T-helper 2 cell treated with Interferon-gamma antibody and Interleukin-4, amounts not matched to agents 5 μg/mL and 100 μg/mL, for 36 hours (primary cell): ENCODE results near the gene RAB11FIP5.
A peak's percentile ranks its signal among the peaks of the same experiment; 100 is the strongest.

Experiments
- DNase-seq: peaks from one replicate; pipeline ENCODE4 v3.0.0; 2021; ENCODE audit warnings: low spot score
- H3K27ac Mint-ChIP-seq: one replicate; pipeline ENCODE4 v1.8.0; 2021; ENCODE audit warnings: mild to moderate bottlenecking, mixed read lengths
- H3K27me3 Mint-ChIP-seq: one replicate; pipeline ENCODE4 v1.8.0; 2021; ENCODE audit warnings: low read depth, mixed read lengths
- H3K36me3 Mint-ChIP-seq: one replicate; pipeline ENCODE4 v1.8.0; 2021; ENCODE audit warnings: low read depth, mixed read lengths
- H3K4me1 Mint-ChIP-seq: one replicate; pipeline ENCODE4 v1.8.0; 2021; ENCODE audit warnings: low read depth, mixed read lengths
- H3K4me3 Mint-ChIP-seq: one replicate; pipeline ENCODE4 v1.8.0; 2022; ENCODE audit warnings: mild to moderate bottlenecking, moderate library complexity, mixed read lengths
- H3K9me3 Mint-ChIP-seq: one replicate; pipeline ENCODE4 v1.8.0; 2021; ENCODE audit warnings: mixed read lengths

RAB11FIP5 gene

DNA sequence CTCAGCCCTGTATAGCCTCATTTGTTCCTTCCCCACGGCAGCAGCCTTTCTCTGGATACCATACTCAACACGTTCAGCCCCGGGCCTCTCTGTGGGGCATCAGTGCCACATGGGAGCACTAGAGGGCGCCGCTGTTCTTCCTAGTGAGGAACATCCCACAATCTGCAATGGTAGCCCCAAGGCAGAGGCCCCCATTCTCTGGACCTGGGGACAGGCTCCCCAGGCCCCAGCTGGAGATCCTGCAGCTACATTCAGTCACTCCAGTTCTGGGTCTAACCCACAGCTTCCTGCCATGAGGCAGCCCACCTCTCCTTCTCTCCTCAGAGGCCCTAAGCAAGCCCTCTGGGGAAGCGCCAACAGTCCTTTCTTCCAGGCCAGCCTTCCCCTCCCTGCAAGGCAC, 27.1 kb downstream of the RAB11FIP5 start:
- Mint-ChIP-seq H3K36me3 (no peaks in the 10 kb centered on the region), H3K27ac (no peak overlapping the region)

DNA sequence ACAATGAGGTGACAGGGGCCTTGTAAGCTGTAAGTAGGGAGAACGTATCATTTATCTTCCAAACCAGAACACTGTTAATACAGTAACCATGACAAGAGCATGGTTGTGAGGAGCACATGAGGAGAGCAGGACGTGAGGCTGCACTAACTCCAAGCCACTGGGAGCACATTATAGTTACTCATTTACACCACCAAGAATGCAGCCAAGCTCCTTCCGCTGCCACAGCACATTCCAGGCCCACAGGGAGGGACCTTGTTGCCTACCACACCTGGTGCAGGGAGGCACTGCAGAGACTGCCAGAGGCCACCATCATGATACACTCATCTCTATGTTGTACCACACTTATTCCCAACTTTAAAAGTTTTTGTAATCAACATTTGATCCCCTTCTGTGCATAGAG, 27.8 kb downstream of the RAB11FIP5 start:
- DNase-seq = no peak
- H3K36me3 Mint-ChIP-seq = no peaks in the 10 kb centered on the region
- peaks cover 2% of the 10 kb centered on the region for H3K4me1 Mint-ChIP-seq
- H3K4me3 Mint-ChIP-seq = no peak overlapping the region
- H3K27ac Mint-ChIP-seq = no peak overlapping the region
- no peaks in the 10 kb centered on the region for H3K27me3 Mint-ChIP-seq
- H3K9me3 Mint-ChIP-seq = no peaks in the 10 kb centered on the region

More for the DNA sequence above, 27.1 kb downstream of the RAB11FIP5 start:
- Mint-ChIP-seq H3K9me3 (no peaks in the 10 kb centered on the region), H3K4me3 (no peak overlapping the region), H3K27me3 (no peaks in the 10 kb centered on the region), H3K4me1 (peaks cover 2% of the 10 kb centered on the region)
- peak; percentile 70 for DNase-seq

DNA sequence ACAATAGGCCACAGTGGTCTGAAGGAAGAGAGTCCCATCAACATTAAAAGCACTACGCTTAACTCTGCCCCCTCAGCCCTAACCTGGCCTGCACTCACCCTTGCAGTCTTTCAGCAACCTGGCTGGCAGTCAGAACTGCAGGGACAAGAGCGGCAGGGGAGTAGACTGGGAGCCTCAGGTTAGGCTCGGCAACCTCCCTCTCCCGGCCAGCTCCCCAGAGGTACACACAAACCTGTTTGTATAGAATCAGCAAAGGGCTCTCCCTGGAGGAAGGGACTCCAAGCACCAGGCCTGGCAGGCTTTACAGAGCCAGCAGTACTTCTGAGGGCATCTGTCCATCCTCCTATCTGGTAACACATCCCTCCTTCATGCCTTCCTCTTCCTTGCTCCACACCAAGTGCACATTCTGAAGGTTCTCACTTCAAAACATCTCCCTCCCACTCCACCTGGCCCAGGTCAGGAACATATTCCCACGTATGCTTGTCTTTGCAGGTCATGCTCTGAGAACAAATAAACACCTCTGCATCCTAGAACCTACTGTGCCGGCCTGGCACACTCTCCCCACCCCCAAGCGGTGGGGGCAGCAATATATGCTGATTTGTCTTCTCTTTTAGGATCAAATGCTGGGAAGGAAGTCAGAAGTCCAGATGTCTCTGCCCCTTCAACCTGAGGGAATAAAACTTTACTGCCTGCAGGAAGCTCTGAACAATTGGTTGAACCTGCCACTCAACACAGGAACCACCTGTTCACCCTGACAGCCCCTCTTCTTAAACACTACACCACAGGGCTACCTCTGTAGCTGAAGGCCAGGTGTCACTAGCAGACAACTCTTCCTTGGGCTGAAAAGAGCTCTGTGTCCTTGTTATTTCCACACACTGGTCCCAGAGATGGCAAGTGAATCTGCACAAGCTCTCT, 28.6 kb downstream of the RAB11FIP5 start:
- Mint-ChIP-seq H3K27ac (no peak overlapping the region), H3K4me3 (no peak overlapping the region), H3K27me3 (no peaks in the 10 kb centered on the region), H3K4me1 (peaks cover 2% of the 10 kb centered on the region), H3K36me3 (no peaks in the 10 kb centered on the region), H3K9me3 (no peaks in the 10 kb centered on the region)
- no peak for DNase-seq

DNA sequence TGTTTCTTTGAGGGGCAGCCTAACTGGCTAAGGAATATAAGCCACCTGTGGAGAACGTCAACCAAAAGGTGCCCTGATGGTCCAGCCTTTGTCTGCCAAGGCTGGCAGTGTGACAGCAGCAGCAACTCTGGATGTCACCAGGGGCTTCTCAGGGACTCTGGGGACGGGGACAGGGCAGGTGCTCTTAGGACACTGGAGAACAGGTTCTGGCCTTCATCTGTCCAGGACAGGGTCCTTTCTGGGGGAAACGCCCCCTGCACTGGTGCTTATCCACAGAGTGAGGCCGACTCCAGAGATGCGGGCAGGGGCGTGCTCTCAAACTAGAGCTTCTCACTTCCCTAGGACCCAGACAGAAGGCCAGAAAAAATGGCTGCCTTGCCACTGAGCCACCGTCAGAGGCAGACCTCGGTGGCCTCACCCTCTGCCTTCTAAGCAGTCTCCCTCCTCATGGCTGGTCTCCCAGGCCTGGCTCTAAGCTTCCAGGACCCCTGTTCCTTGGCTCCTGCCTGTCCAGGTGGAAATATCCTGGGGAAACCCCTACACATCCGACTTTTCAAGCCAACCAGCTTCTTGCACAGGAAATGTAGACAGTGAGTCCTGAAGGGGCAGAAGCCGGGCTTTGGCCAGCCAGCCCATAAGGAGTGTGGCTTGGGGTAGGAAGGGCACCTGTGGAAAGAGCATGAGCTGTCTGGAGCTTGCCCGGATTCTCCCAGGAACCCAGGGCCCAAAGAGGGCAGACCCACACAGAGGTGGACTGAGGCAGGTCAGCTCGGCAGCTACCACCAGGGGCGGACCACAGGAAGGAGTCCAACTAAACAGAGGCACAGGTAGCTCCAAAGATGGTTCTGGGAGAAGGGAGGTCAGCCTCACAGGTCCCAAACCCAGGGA, 30.0 kb downstream of the RAB11FIP5 start:
- Mint-ChIP-seq H3K4me1 (peaks cover 2% of the 10 kb centered on the region), H3K9me3 (no peaks in the 10 kb centered on the region)

DNA sequence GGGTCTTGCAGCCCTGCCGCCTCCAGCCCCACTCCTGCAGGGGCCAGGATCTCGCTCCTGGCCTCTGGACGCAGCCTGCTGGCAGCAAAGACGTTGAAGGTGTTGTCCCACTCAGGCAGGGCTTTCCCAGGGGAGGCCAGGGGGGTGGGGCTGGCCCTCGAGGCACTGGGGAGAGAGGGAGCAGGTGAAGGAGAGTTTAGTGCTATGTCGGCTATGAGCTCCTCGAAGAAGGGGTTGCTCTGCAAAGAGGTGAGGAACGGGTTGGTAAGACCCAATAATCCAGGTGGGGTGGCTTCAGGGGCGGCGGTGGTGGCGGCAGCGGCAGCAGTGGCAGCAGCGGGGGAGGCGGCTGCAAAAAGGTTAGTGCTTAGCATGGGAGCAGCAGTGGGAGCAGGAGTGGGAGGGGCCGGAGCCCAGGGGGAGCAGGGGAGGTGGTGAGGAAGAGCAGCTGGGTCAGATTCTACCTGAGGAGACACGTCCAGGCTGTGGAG, 31.5 kb downstream of the RAB11FIP5 start:
- H3K9me3 Mint-ChIP-seq = no peaks in the 10 kb centered on the region
- H3K27me3 Mint-ChIP-seq = no peaks in the 10 kb centered on the region
- H3K4me1 Mint-ChIP-seq = peaks cover 2% of the 10 kb centered on the region
- no peak for DNase-seq
- H3K36me3 Mint-ChIP-seq = no peaks in the 10 kb centered on the region
- no peak overlapping the region for H3K4me3 Mint-ChIP-seq
- no peak overlapping the region for H3K27ac Mint-ChIP-seq

More for the DNA sequence above, 30.0 kb downstream of the RAB11FIP5 start:
- no peak for DNase-seq
- no peak overlapping the region for H3K4me3 Mint-ChIP-seq
- H3K27me3 Mint-ChIP-seq = no peaks in the 10 kb centered on the region
- H3K27ac Mint-ChIP-seq = no peak overlapping the region
- H3K36me3 Mint-ChIP-seq = no peaks in the 10 kb centered on the region

DNA sequence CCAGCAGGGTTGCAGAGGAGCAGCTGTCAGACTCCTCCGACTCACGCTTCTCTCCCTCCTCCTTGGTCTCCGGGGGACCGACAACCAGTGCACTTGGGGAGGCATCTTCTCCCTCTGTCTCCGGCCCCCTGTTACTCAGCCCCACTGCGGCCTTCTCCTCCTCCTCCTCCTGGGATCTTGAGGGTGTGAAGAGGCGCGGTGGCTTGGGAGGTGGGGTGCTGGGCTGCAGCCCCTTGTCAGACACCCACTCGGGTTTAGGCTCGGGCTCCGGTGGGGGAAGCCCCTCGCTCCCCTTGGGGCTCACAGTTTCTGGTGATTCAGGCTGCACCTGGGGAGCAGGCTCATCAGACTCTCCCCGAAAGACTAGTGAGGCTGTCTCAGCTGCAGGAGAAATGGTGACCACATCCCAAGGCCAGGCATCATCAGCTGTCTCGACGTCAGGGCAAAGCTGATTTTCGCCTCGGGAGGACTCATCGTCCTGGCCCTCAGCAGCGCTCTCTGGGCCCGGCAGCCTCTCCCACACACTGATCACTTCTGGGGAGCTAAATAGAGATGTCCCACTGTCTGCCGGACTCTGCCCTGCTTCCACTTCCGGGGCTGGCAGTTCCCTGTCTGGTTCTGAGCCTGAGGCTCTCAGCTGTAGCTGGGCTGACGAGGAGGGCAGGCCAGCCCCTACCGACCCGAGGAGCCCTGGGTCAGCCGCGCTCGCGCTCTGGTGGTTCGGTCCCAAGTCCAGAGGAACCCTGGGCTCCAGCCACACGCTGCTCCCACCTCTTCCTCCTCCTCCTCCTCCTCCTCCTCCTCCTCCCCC, 32.2 kb downstream of the RAB11FIP5 start:
- peaks cover 1% of the 10 kb centered on the region for H3K4me1 Mint-ChIP-seq

DNA sequence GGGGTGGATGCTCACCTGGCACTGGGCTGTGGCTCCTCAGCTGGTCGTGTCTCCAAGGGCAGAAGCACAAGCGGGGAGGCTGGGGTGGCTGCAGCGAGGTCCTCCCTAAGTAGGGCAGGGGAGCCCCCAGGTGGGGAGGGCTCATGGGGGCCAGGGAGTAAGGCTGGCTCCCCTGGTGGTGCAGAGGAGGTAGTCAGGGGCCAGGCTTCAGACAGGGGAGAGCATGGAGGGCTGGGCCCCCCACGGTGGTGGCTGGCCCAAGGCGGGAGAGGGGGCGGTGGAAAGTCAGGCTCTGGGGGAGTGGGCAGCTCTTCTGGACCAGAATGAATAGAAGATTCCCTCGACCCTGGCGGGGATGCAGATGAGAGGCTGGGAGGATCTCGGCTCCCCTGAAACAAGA, 33.1 kb downstream of the RAB11FIP5 start:
- no peaks in the 10 kb centered on the region for H3K4me1 Mint-ChIP-seq
- no peak for DNase-seq
- no peaks in the 10 kb centered on the region for H3K27me3 Mint-ChIP-seq
- no peak overlapping the region for H3K27ac Mint-ChIP-seq
- H3K36me3 Mint-ChIP-seq = no peaks in the 10 kb centered on the region
- H3K4me3 Mint-ChIP-seq = no peak overlapping the region
- H3K9me3 Mint-ChIP-seq = no peaks in the 10 kb centered on the region

More for the DNA sequence above, 32.2 kb downstream of the RAB11FIP5 start:
- no peaks in the 10 kb centered on the region for H3K36me3 Mint-ChIP-seq
- no peak overlapping the region for H3K27ac Mint-ChIP-seq
- H3K4me3 Mint-ChIP-seq = no peak overlapping the region
- no peaks in the 10 kb centered on the region for H3K27me3 Mint-ChIP-seq
- no peaks in the 10 kb centered on the region for H3K9me3 Mint-ChIP-seq
- no peak for DNase-seq

DNA sequence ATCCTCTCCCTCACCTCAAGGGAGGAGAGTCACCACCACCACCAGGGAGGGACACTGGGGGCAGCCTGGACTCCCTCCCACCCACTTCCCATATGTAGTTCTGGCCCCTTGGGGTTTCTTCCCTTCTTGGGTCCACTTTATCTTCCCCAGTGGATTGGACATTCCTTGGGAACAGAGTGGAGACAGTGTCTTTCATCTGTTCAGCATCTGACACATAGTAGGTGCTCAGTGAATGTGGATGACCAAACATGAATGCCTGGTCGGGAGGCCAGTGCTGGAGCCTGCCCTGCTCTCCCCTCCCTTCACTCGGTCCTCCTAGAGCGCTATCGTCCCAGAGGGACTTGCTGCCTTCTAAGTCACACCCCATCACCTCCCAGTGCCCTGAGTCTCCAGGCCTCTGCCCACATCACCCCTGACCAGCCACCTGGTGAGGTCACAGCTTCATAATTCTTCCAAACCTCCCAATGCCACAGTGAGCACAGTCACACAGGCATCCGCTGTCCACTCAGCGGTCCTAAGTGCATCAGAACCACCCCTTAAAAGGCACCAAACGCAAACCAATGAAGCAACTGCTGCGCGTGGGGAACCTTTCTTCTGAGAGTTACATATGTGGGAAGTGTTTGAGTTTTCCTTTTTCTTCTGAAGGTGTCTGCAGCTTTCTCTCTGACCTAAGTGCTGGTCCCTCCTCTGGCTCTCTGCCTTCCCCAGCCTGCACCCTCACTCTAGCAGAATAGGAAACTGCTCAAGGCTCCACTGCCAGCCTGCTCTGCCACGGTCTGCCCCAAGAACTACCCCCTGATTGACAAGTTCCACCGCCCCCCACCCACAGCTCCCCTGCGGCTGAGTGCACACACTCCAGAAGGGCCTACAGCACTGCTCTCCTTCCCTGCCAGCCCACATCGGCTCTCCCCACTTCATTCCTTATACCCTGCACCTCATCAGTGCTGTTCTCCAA, 34.0 kb downstream of the RAB11FIP5 start:
- Mint-ChIP-seq H3K4me1 (no peaks in the 10 kb centered on the region), H3K27me3 (no peaks in the 10 kb centered on the region), H3K27ac (no peak overlapping the region), H3K36me3 (no peaks in the 10 kb centered on the region), H3K9me3 (no peaks in the 10 kb centered on the region), H3K4me3 (no peak overlapping the region)
- DNase-seq = no peak

DNA sequence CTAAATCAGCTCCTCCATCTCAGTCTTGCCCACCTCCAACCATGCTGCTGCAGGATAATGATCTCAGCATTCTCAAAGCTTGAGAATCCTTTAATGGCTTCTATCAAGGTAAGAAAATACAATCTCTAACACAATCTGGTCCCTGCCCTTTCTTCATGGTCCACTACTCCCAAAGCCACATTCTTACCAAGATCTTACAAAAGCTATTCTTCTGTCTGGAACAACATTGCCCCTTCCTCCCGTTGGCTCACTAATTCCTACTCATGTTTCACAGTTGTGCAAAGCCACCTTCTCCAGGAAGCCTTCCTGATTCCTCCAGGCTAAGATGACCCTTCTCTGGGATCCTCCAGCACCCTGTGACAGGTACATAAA, 35.3 kb downstream of the RAB11FIP5 start:
- H3K9me3 Mint-ChIP-seq = no peaks in the 10 kb centered on the region
- H3K4me1 Mint-ChIP-seq = no peaks in the 10 kb centered on the region
- H3K36me3 Mint-ChIP-seq = no peaks in the 10 kb centered on the region
- no peaks in the 10 kb centered on the region for H3K27me3 Mint-ChIP-seq
- H3K27ac Mint-ChIP-seq = no peak overlapping the region
- no peak overlapping the region for H3K4me3 Mint-ChIP-seq
- no peak for DNase-seq

DNA sequence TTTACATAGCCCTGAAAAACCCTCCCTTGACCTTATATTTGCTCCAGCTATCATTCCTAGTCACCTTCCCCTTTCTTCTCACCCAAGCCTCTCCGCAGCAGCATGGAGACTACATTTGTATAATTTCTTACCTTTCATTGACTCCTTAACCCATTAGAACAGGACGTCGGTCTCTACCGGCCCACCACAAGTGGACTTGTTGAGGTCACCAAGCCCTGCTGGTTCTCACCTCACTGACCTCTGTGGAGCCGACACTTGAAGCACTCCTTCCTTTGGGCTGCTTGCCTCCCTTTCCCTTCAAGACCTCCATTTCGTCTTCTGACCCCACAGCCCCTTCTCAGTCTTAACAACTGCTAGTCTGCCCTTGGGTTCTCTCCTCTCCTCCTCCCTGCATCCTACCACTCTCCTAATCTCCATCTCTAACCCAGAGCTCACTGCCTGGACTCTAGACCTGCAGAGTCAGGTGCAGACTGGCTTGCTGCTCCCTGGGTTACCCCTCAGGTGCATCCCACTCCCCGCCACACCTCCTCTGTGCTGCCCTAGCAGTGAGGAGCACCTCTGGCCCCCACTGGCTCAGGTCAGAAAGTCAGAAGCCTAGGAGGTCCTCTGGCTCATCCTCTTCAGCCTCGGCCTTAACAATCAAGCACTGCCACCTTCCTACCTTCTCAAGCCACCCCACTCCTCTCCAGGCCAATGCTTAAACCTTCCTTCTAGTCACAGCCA, 35.9 kb downstream of the RAB11FIP5 start:
- Mint-ChIP-seq H3K4me3 (no peak overlapping the region), H3K9me3 (no peaks in the 10 kb centered on the region), H3K4me1 (peaks cover 4% of the 10 kb centered on the region), H3K27ac (no peak overlapping the region), H3K27me3 (no peaks in the 10 kb centered on the region), H3K36me3 (no peaks in the 10 kb centered on the region)
- DNase-seq = no peak

DNA sequence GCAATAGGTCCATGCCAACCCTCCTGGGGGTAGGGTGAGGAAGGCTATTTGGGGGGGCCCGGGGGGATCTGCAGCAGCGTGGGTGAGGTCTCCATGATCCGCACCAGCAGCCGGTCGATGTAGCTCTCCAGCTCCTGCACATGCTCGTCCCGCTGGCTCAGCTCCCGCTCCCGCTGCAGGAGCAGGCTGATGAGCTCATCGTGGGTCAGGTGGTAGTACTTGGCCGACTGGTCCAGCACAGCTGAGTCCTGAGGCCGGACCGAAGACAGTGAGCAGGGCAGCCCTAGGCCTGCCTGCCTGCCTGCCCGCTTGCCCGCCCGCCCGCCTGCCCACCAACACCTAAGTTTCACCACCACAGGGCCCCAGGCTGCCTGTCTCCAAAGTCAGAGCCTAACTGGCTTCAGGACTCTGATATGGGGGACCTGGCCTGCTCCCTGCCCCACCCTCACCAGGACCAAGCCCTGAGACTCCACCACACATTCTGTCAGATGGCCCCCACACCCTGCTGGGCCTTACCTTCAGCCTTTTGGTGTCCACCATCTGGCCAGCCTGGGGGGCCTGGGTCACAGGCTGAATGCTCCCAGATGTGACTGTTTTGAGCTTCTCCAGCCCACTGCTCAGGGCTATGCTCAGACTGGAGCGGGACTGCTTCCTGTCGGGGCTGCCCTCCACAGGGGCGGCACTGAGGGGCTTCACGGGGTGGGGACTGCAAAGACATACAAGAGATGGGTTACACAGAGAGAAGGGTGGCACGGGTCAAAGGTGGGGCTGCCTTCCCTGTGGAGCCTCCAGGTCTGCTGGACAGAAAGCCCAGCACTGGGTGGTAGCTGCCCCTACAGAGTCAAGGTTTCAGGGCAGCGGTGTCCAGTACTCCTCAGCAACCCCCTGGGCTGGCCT, 37.0 kb downstream of the RAB11FIP5 start:
- Mint-ChIP-seq H3K4me1 (peaks cover 7% of the 10 kb centered on the region), H3K27me3 (no peaks in the 10 kb centered on the region), H3K4me3 (no peak overlapping the region), H3K36me3 (no peaks in the 10 kb centered on the region), H3K27ac (no peak overlapping the region), H3K9me3 (no peaks in the 10 kb centered on the region)
- no peak for DNase-seq
